Psoas muscle (tissue), 8 donors: Measurements from ENCODE around the gene PAN2. TPM values are rescaled to one million over a fixed set of nuclear protein-coding genes. Genes with fewer than 3 reads are reported as not detected.

Experiments used
- ATAC-seq, 4 donors: fragments of 200-7000 bp; cut with Tn5 transposase; one replicate each; pipeline ENCODE4 v1.9.1; 2020; ENCODE audit warnings: moderate library complexity in 3 of 4, mild to moderate bottlenecking in 2 of 4
- DNase-seq, 2 donors: peaks; one replicate each; pipeline ENCODE4 v3.0.0-alpha.2; 2020
- H3K27ac ChIP-seq: fragments of 200-600 bp; one replicate; pipeline ENCODE4 v1.8.0; 2022
- H3K27me3 ChIP-seq, 3 donors: fragments of 200-600 bp in 1 of 3; one replicate each; pipeline versions ENCODE4 v1.6.1 to v1.8.0; 2013 to 2022; ENCODE audit warnings: low read length in 2 of 3, mild to moderate bottlenecking in 2 of 3, moderate library complexity in 1 of 3; ENCODE audit not compliant: insufficient read depth in 3 of 3
- H3K36me3 ChIP-seq, 2 donors: fragments of 200-600 bp in 1 of 2; one replicate each; pipeline versions ENCODE4 v1.6.1 to v1.8.0; 2013 to 2022; ENCODE audit warnings: low read depth in 1 of 2, mild to moderate bottlenecking in 1 of 2, moderate library complexity in 1 of 2; ENCODE audit not compliant: insufficient read depth in 1 of 2
- H3K4me1 ChIP-seq: fragments of 200-600 bp; one replicate; pipeline ENCODE4 v1.8.0; 2022
- H3K4me3 ChIP-seq: fragments of 200-600 bp; one replicate; pipeline ENCODE4 v1.8.0; 2022; ENCODE audit warnings: mild to moderate bottlenecking
- H3K9me3 ChIP-seq: fragments of 200-600 bp; one replicate; pipeline ENCODE4 v1.8.0; 2022
- CTCF ChIP-seq: fragments of 200-600 bp; IDR thresholded peaks from one replicate; pipeline ENCODE4 v1.8.0; 2022; ENCODE audit warnings: antibody characterized with exemption
- WGBS, 3 donors: extraction: QIAGEN DNeasy Blood & Tissue Kit; methylation state at CpG; one replicate each; pipeline versions ENCODE4 v1.1.6 to v1.1.7; 2013; 5-methylcytosine and 5-hydroxymethylcytosine counted together
- intact Hi-C, 2 donors: fragments of 100-400 bp; cut with DNase I; formaldehyde crosslinking; loops; one replicate each; pipeline versions ENCODE4 v1.11.0 to v1.14.2; 2022
- polyA plus RNA-seq, 3 donors: library from polyadenylated mRNA; stranded (reverse); fragments of 200-250 nt; gene quantifications; one replicate each; pipeline ENCODE4 v1.2.3, GENCODE V29; 2013
- total RNA-seq, 4 donors: library from RNA; stranded (reverse); fragmentation: NEBNext Ultra II Directional in 2 of 4; extraction: Animal tissue kit (Norgen Biotek cat#: 25700) in 2 of 4; gene quantifications; one replicate each; pipeline versions ENCODE4 v1.2.1 to v1.2.4, GENCODE V29; 2021 to 2023
- donor health status: healthy with polysubstance abuse.
- donor health status: DM: no; HTN: no; CAD: no; lungs with moderate emphysema.
- donor health status: Bipolar disorder and iron deficiency.
- donor health status: healthy.
- donor health status: DM: yes; HTN: yes; CAD: no.
- donor health status: DM: no; HTN: no; CAD: no.
- donor health status: DM: no; HTN: no; CAD: no.
- donor health status: DM: yes; HTN: yes; CAD: no.

The PAN2 gene
- total and polyA plus RNA-seq, 7 donors: 17.3 to 37.5 (median 25.9) TPM

- Histone ChIP-seq H3K4me3 (peak overlapping the region; percentile 93), H3K27me3 (no peaks in the 10 kb centered on the region), H3K27ac (peak overlapping the region; percentile 96), H3K36me3 (peaks cover 9 to 70% of the 10 kb centered on the region in 2 donors), H3K4me1 (peaks cover 13% of the 10 kb centered on the region), H3K9me3 (no peaks in the 10 kb centered on the region)
- DNase-seq: no peak
- TF ChIP-seq CTCF: no peak
- ATAC-seq: peak in 2 of 4 donors; percentile 2
- WGBS, 3 donors: 1 to 3% (median 2%) methylated on average over 11 of the region's 11 CpGs
- intact Hi-C loops: no loop called here
Observed at GRCh38 chr12:56315249-56315621, 18.6 kb downstream of the PAN2 start.

GRCh38 chr12:56311003-56311402, 22.8 kb downstream of the PAN2 start:
- H3K27me3 ChIP-seq: no peaks in the 10 kb centered on the region
- no peak overlapping the region for H3K4me3 ChIP-seq
- ATAC-seq: no peak
- H3K36me3 ChIP-seq: peaks cover 9 to 79% of the 10 kb centered on the region in 2 donors
- peaks cover 8% of the 10 kb centered on the region for H3K4me1 ChIP-seq
- intact Hi-C loops: no loop called here
- TF ChIP-seq CTCF: no peak
- no peaks in the 10 kb centered on the region for H3K9me3 ChIP-seq
- 94 to 96% (median 95%) methylated on average over 12 of the region's 12 CpGs for WGBS, 3 donors
- DNase-seq: no peak
- H3K27ac ChIP-seq: no peak overlapping the region

GRCh38 chr12:56308714-56309113, 25.1 kb downstream of the PAN2 start:
- intact Hi-C loops: no loop called here
- 86 to 94% (median 91%) methylated on average over 3 of the region's 3 CpGs for WGBS, 3 donors
- H3K27ac ChIP-seq: no peak overlapping the region
- ATAC-seq (no peak), DNase-seq (no peak)
- no peak overlapping the region for H3K4me3 ChIP-seq
- H3K27me3 ChIP-seq: no peaks in the 10 kb centered on the region
- peaks cover 7 to 88% of the 10 kb centered on the region in 2 donors for H3K36me3 ChIP-seq
- no peaks in the 10 kb centered on the region for H3K4me1 ChIP-seq
- no peak for TF ChIP-seq CTCF
- no peaks in the 10 kb centered on the region for H3K9me3 ChIP-seq

GRCh38 chr12:56307221-56307965, 26.4 kb downstream of the PAN2 start:
- WGBS, 3 donors: 94 to 97% (median 95%) methylated on average over 7 of the region's 7 CpGs
- H3K27ac ChIP-seq: no peak overlapping the region
- DNase-seq (no peak), ATAC-seq (no peak)
- no peaks in the 10 kb centered on the region for H3K27me3 ChIP-seq
- H3K9me3 ChIP-seq: no peaks in the 10 kb centered on the region
- intact Hi-C loops: no loop called here
- peaks cover 8% of the 10 kb centered on the region for H3K4me1 ChIP-seq
- peaks cover 7 to 82% of the 10 kb centered on the region in 2 donors for H3K36me3 ChIP-seq
- TF ChIP-seq CTCF: no peak
- no peak overlapping the region for H3K4me3 ChIP-seq
